LNCaP clone FGC (cell line): ENCODE results near the gene GMDS.

Experiments
- DNase-seq: peaks from one replicate; pipeline ENCODE4 v3.0.0-alpha.2; 2011; ENCODE audit warnings: low read depth
- H3K4me3 ChIP-seq: 2 replicates; pipeline ENCODE4 v1.5.1; 2011; ENCODE audit warnings: mild to moderate bottlenecking, low read depth, low read length, control low read depth
- CTCF ChIP-seq: IDR thresholded peaks from 2 replicates; pipeline ENCODE4 v1.5.1; 2012; ENCODE audit warnings: mild to moderate bottlenecking; ENCODE audit not compliant: control insufficient read depth, insufficient read depth; ENCODE audit errors: extremely low read depth

The GMDS gene

DNA sequence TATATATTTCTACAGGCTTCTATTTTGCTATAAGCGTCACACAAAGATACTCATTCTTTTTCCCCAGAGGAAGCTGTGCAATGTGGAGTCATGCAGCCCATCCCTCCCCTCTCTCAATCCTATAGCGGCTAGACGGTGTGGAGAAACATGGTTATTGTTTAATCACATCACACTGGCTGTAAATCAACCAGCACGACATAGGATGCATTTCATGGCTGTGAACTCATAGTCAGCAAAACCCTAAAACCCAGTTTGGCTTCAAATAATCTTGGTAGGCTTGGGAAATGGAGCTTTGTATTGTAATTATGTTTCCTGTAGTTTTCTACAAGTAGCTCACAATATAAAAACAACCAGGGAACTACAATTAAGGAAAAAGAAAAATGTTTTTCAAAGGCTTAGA lies 618.9 kb downstream of the GMDS start:
- no peak for DNase-seq
- H3K4me3 ChIP-seq, result no peak overlapping the region
- TF ChIP-seq CTCF, result no peak

- no peak for DNase-seq
- H3K4me3 ChIP-seq, result no peak overlapping the region
- no peak for TF ChIP-seq CTCF
Observed at GRCh38 chr6:1625794-1626435, 619.5 kb downstream of the GMDS start.

DNA sequence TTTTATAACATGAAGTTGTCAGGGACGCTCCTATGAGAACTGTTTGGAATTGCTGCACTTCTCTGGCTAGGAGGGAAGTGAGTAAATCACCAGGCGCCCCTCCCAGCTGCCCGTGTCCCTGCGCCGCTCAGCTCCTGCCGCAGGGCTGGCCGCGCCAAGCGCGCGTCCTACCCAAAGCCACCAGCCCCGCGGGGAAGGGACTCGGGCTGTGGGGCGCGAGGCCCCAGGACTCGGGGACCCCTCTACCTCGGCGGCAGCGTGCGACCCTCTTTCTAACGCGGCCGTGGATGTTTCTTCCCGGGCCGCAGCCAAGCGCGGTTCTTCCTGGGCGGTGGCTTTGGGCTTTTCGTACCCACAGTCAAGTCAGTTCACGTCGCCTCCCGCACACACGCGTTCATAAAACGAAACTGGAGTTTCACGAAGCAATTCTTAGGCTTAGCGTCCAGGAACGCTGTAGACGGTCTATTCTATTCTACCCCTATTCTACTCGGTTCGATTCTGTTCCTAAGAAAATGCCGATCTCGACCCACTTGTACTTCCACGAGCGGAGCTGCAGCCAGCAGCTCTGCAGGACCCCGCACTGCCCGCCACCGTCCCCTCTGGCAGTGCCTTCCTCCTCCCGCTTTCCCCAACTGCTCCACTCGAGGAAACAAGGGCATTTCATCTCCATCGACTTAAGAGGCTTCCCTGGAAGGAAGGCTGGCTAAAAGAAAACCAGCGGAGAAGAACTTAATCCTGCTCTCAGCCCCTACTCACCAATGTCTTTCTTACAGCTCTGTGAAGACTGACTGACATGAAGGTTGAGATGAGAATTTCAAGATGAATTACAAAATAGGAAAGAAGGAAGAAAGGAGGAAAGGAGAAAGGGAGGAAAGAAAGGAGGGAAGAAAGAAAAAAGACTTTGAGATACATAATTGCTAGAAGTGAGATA lies 620.3 kb downstream of the GMDS start:
- no peak overlapping the region for H3K4me3 ChIP-seq
- no peak for TF ChIP-seq CTCF
- no peak for DNase-seq

GRCh38 chr6:1624058-1624850 lies 621.2 kb downstream of the GMDS start:
- TF ChIP-seq CTCF, result no peak
- H3K4me3 ChIP-seq, result no peak overlapping the region
- no peak for DNase-seq

- TF ChIP-seq CTCF, result no peak
- H3K4me3 ChIP-seq, result no peak overlapping the region
- DNase-seq, result no peak
Observed at GRCh38 chr6:1623769-1624057, 621.7 kb downstream of the GMDS start.

DNA sequence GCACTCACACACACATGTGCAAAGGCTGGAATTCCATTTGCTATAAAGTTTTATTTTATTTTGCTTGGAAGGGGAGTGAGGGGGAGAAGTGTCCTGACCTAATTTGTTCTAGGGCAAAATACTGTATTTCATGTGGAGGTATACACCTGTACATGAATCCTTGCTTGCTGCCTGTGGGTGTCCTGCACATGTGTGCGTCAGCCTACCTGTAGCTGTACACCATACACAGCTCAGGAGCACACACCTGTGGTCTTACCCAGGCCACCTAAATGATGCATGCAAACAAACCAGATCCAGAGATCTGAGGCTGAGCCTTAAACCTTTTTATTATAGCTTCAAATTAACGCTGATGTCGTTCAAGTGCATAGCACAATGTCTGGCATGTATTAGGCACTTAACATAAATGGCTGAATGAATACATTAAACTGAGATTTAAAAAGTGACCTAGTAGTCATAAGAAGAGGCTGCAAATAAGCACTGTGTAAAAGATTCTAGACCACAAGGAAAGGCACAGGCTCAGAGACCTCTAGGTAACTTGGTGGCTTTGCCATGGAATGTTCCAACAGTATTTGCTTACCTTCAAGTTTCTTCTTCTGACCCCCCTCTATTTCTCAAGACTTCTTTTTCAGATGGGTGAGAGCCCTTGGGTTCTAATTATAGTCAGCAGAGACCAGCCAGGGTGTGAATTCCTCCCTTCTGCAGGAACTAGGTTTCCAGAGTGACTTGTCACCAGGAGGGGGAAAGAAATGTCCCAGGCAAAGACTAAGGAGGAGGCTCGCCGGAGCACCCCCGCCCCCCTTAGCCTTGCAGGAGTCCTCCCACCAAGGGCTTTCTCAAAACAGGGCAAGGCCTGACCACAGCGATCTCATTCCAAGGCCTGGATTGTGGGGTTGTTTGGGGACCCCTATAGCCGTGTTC lies 622.3 kb downstream of the GMDS start:
- no peak for TF ChIP-seq CTCF
- no peak overlapping the region for H3K4me3 ChIP-seq
- no peak for DNase-seq
